Daoy (cell line): ENCODE data around the gene SLC17A8. TPM values are rescaled to one million over a fixed set of nuclear protein-coding genes. Genes with fewer than 3 reads are reported as not detected.
"Not testable (repeated sequence)": the region's sequence is repeated elsewhere in the genome, so short reads cannot be mapped to it uniquely, and the experiment has no call there.

Experiments
- DNase-seq: peaks from one replicate; pipeline ENCODE4 v3.0.0-alpha.2; 2015; ENCODE audit warnings: low read depth
- total RNA-seq: library from RNA; depleted of rRNA; stranded (reverse); fragments of >200 nt; shearing (Covaris generic); gene quantifications from 2 replicates; pipeline ENCODE4 v1.2.3, GENCODE V29; 2014

Gene SLC17A8
- total RNA-seq, 1 experiment from 2014 or later = not detected

- DNase-seq = no peak
Observed at GRCh38 chr12:100426145-100426544, 69.3 kb downstream of the SLC17A8 start.

- DNase-seq = peak; percentile 78
Observed at GRCh38 chr12:100427078-100427477, 70.2 kb downstream of the SLC17A8 start.

- not testable (repeated sequence) for DNase-seq
Observed at GRCh38 chr12:100430251-100430650, 73.4 kb downstream of the SLC17A8 start.

GRCh38 chr12:100433701-100434100, 76.8 kb downstream of the SLC17A8 start:
- DNase-seq = no peak

GRCh38 chr12:100434177-100434576, 77.3 kb downstream of the SLC17A8 start:
- DNase-seq = no peak

- no peak for DNase-seq
Observed at GRCh38 chr12:100435957-100436356, 79.1 kb downstream of the SLC17A8 start.

- no peak for DNase-seq
Observed at GRCh38 chr12:100437038-100437841, 80.4 kb downstream of the SLC17A8 start.

GRCh38 chr12:100439797-100440196, 82.9 kb downstream of the SLC17A8 start:
- no peak for DNase-seq

- no peak for DNase-seq
Observed at GRCh38 chr12:100442403-100442802, 85.5 kb downstream of the SLC17A8 start.

GRCh38 chr12:100443434-100443833, 86.6 kb downstream of the SLC17A8 start:
- no peak for DNase-seq

GRCh38 chr12:100445081-100445481, 88.2 kb downstream of the SLC17A8 start:
- no peak for DNase-seq

- DNase-seq = no peak
Observed at GRCh38 chr12:100447381-100447780, 90.5 kb downstream of the SLC17A8 start.

GRCh38 chr12:100448656-100449055, 91.8 kb downstream of the SLC17A8 start:
- no peak for DNase-seq

- DNase-seq = peak; percentile 43
Observed at GRCh38 chr12:100450735-100451134, 93.9 kb downstream of the SLC17A8 start.

- DNase-seq = no peak
Observed at GRCh38 chr12:100453951-100454350, 97.1 kb downstream of the SLC17A8 start.

- DNase-seq = no peak
Observed at GRCh38 chr12:100455896-100456295, 99.0 kb downstream of the SLC17A8 start.

- DNase-seq = no peak
Observed at GRCh38 chr12:100458191-100458590, 101.3 kb downstream of the SLC17A8 start.

GRCh38 chr12:100460702-100461101, 103.8 kb downstream of the SLC17A8 start:
- no peak for DNase-seq

- DNase-seq = no peak
Observed at GRCh38 chr12:100461330-100461973, 104.6 kb downstream of the SLC17A8 start.

GRCh38 chr12:100463661-100464060, 106.8 kb downstream of the SLC17A8 start:
- DNase-seq = no peak

- DNase-seq = no peak
Observed at GRCh38 chr12:100464529-100464928, 107.7 kb downstream of the SLC17A8 start.

GRCh38 chr12:100468126-100468525, 111.3 kb downstream of the SLC17A8 start:
- no peak for DNase-seq
